Left hindlimb (tissue), 1 donor: ENCODE results near the gene PPP2R5C.
"Not testable (repeated sequence)": the region's sequence is repeated elsewhere in the genome, so short reads cannot be mapped to it uniquely, and the experiment has no call there.

Source experiments
- DNase-seq: peaks from one replicate; pipeline ENCODE4 v3.0.0-alpha.2; 2018

PPP2R5C gene

DNA sequence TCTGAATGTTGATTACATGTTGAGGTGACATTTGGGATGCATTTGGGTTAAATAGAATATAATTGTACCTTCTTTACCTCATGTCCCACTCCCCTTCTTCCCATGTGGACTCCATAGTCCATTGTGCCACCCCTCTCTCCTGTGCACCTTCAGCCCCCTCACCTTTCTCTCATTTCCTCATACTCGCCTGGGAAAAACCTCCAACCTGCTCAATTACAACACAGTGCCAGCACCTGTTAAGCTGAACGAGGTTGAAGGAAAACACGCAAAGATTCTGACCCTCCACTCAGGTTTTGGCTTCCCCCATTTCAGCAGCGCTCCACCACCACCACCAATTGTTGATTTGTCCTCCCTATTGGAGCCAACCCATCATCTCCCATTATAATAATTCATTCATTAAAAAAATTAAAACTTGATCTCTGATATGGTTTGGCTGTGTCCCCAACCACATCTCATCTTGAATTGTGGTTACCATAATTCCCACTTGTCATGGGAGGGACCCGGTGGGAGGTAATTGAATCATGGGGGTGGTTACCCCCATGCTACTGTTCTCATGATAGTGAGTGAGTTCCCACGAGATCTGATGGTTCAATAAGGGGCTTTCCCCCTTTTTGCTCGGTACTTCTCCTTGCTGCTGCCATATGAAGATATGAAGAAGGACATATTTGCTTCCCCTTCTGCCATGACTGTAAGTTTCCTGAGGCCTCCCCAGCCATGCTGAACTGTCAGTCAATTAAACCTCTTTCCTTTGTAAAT, 33.7 kb upstream of the PPP2R5C start:
- DNase-seq: no peak

DNA sequence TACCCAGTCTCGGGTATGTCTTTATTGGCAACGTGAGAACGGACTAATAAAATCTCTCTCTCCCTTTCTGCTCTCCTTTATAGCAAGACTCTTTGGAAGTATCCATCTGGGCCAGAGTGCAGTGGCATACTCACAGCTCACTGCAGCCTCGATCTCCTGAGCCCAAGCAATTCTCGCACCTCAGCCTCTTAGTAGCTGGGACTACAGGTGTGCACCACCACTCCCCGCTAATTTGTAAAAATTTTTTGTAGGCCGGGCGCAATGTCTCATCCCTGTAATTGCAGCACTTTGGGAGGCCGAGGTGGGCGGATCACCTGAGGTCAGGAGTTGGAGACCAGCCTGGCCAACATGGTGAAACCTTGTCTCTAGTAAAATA, 33.2 kb upstream of the PPP2R5C start:
- DNase-seq: no peak

DNA sequence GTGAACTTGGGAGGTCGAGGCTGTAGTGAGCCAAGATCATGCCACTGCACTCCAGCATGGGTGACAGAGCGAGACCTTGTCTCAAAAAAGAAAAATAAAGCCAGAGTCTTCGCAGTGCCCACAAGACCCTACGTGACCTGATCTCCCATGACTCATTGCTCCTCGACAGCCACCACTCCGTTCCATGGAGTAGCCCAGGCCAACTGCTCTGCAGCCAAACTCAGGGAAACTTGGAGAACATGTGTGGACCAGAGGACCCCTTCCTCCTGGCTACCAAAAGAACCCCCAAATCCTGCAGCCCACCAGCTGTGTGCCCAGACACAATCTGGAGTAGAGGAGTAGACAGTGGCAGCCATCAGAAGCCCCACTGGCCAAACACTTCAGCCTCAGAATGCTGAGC, 32.1 kb upstream of the PPP2R5C start:
- no peak for DNase-seq

DNA sequence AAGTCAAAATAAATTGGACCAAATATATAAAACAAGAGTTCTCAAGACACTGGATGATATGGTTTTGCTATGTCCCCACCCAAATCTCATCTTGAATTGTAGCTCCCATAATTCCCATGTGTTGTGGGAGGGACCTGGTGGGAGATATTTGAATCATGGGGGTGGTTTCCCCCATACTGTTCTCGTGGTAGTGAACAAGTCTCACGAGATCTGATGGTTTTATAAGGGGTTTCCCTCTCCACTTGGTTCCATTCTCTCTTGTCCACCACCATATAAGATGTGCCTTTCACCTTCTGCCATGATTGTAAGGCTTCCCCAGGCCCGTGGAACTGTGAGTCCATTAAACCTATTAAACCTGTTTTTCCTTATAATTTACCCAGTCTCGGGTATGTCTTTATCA, 31.4 kb upstream of the PPP2R5C start:
- DNase-seq: not testable (repeated sequence)

DNA sequence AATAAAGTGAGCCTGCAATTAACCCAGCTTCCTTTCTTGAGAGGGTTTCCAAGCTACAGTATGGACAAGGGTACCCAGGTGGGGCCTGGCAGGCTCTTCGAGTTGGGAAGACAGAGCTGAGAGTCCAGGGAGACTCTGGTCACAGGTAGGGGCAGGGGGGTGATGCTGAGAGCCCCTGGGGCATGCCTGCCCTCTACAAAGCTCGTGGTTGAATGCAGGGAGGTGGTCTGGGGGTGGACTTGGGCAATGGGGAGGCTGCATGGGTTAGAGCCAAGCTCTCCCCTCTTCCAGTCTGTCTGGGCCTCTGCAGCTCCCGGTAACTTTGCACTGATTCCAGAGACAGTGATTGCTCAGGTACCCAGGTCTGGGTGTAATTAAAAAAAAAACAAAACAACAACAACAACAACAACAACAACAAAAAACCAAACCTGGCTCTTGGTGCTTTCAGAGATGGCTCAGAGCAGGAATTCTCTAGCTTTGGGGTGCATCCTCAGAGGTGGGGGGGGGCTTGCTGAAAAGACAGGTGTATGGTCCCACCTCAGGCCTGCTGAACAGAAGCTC, 30.8 kb upstream of the PPP2R5C start:
- DNase-seq: no peak

DNA sequence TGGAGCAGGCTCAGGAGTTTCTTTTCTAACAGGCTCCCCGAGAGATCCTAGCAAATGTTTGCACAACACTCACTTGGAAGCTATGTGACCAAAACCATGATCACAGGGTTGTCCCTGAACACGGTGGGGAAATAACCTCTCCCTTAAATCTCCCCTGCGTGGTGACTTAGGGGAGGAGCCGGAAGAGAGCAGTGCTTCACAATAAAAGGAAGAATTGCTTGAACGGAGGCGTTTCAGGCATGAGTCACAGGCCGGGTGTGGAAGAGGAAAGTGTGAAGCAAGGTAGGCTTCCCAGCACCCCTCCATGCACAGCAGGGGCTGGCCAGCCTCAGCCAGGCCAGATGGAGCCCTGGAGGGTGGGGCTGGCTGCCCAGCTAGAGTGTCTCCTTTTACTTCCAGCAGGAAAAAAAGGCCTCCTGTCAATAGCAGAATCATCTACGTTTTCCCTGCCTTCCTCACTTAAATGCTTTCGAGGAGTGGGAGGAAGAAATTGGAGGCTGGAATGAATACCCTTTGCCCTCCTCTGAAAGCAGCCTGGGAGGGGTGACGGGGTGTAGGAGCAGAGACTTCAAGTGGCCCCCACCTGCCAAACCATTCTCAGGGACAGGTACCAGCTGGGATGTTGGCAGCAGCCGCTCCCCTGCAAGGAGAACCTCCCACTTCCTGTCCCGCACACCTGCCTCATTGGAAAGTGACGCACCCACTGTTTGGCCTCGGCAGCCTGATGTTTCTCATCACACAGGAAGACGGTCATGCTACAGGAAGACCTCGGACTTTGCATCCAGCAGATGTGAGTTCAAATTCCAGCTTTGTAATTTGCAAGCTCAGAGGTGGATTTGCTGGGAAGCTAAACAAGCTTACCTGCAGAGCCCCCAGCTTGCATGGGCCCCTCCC, 30.1 kb upstream of the PPP2R5C start:
- DNase-seq: no peak

DNA sequence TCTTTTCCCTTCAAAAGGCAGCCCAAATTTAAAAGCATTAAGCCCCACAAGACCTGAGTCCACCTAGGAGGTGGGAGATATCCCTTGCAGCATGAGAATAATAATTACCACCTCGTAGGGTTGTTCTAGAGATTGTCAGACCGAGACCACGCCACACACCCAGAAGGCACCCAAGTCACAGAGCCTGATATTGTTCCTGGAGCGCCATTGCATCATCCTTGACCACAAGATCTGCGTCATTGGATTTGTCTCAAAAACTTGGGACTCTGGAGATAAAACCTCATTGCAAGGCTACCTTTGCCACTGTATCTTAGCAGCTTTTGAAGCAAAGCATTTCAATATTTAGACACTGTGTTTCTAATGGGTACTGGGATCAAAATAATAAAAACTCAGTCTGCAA, 29.4 kb upstream of the PPP2R5C start:
- no peak for DNase-seq

DNA sequence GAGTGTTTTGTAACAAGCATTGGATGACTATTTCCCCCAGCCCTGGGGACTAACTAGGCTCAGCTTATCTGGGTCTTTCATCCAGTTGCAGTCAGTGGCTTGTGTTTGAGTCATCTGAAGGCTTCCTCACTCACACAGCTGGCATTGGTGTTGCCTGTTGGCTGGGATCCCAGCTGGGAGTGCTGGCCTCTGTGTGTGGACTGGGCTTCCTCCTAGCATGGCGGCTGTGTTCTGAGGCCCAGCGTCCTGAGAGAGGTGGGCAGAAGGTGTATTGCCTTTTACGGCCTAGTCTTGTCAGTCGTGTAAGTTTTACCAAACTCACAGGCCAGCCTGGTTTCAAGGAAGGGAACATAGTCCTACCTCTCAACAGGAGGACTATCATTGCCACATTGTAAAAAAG, 28.3 kb upstream of the PPP2R5C start:
- DNase-seq: no peak

DNA sequence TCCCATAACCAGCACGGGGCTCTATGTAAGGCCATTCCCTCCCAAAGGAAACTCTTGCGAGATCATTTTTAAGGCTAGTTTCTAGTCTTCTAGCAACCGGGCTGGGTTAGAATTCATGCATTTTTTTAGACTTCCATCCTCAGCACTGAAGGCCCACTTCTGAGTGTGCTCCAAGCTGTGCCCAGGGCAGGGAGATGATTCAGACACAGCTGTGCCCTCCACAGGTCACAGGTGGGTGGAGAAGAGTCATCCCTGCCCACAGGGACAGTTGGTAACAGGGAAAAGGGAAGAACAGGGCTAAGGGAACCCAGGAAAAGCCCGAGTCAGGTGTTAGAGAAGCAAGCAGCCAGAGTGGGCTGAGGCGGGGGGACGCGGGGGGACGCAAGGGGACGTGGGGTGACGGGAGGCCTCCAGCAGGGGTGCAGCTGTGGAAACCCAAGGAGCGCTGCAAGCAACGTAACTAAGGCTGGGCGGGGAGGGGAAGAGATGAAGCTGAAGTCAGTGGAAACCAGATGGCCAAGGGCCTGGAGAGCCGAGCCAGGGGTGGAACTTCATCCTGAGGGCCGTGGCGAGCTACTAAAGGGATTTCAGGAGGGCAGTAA, 27.2 kb upstream of the PPP2R5C start:
- DNase-seq: no peak

DNA sequence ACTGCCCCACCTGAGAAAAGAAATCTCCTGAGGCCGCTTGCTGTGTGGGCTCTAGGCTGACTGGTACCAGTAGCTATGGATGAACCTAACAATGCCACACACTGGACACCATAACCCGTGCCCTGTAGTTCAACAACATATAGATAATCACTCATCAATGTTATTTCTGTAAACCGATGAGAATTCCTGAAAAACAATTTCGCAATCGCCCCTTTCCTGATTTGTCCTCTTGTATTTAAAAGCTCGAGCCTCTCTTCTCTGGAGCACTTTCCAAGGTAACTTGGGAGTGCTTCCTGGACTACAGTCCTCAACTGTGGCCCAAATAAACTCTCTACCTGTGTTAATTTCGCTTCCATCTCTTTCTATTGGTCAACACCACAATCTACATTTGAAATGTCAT, 26.1 kb upstream of the PPP2R5C start:
- no peak for DNase-seq

DNA sequence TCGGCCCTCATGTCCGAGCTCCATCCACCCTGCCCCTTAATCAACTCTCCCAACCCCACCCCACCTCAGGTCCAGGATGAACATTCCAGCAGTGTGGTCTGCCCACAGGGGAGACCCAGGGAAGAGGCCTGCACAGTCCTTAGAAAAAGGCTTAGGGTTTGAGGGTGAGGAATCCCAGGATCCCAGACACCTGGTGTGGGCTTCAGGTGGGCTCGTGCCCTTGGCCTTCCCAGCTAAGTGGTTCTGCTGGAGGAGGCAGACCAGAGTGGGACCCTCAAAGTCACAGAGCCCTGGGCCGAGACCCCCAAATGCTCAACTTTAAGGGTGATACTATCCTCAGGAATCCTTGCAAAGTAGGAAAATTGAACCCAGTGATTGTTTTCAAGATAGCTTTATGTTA, 25.4 kb upstream of the PPP2R5C start:
- DNase-seq: no peak

DNA sequence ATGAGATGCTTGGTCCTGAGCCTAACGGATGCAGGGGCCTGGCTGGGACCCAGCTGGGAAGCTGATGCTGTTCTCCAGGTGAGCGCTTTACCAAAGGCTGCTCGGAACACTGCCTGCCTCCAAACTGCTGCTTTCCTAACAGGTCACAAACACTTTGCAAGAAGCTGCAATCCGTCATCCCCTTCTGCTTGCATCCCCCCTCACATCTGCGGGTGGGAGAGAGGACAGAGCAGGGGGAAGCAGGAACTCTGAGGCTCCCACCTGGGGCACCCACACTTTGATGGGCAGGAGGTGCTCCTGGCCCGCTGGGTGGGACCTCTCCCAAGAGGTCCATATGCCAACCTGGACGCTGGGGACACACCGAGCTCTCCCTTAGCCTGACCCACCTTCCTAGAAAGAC, 24.9 kb upstream of the PPP2R5C start:
- DNase-seq: no peak

DNA sequence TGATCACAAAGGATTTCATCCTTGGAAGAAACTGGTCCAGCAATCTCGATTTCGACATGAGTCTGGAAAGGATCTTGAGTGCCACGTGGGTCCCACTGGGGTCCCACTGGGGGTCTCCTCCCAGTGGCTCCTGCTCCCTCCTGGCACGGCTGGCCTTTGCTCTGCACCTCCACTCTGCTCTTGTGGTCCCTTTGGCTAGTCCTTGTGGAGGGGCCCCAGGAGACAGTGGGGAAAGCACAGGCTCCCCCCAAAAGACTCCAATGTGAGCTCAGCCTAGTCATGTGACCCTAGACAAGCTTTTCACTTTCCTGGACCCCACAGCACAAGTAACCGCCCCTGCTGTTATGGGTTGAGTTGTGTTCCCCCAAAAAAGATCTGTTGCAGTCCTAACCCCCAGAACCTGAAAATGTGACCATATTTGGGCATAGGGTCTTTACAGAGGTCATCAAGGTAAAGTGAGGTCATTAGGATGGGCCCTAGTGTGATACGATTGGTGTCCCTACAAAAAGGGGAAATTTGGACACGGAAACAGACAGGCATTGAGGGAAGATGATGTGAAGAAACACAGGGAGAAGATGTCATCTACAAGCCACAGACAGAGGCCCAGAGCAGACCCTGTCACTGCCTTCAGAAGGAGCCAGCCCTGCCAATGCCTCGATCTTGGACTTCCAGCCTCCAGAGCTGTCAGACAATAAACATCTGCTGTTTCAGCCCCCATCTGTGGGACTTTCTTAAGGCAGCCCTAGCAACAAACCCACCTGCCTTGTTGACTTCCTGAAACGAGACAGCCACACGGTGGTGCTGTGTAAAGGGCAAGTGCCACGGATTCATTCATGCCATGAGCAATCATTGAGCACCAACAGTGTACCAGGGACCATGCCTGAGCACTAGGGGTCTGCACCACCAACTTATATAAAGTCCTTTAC, 23.8 kb upstream of the PPP2R5C start:
- no peak for DNase-seq

DNA sequence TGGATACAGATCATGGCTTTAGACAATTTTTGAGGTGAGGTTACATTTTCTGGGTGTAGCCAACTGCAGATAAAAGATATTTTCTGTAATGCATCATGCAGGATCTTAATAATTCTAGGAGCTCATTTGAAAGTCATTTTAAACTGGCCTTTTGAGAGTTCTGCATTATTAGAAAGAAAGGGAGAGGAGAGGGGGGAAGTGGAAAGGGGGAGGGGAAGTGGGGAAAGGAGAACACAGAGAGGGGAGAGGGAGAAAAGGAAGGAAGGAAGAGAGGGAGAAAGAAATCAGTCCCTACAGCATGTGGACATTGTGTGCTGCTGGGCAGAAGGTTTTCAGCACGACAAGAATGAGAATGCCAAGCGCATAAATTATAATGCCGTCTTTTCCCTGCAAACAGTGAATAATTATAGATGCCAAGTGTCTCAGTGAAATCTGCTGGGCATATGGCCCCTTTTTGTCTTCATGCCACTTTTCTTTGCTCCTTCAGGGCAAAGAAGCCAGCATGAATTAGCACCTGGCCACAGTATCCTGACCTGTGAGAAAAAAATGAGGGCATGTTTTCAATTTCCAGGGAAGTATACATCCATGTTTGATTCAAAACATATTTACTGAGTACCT, 22.7 kb upstream of the PPP2R5C start:
- DNase-seq: no peak

DNA sequence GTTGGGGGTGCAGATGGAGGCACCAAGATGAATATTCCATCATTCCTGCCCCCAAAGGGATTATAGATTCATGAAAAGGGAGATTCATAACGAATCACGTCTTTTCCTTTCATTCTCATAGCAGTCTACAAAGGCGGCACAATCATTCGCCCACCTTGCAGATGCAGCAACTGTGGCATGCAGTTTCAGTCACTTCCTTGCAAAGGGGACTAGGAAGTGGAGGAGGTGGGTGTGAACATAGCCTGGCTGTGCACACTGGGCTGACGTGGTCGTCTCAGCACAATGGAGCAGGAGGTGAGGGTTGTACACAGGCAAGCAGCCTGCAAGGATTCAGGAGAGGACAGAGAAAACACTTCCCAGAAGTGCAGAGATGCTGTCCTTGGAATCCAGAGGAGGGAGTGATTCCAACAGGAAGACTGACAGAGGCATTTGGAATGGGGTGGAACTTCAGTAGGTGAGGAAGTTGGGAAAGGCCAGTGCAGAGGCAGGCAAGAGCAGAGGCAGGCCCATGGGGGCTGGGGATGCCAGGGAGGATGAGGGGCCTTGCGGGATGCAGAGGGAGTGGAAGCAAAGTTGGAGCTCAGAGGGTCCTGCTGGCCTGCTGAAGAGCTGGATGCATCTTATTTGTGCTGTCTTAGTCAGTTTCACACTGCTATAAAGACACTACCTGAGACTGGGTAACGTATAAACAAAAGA, 21.9 kb upstream of the PPP2R5C start:
- no peak for DNase-seq

DNA sequence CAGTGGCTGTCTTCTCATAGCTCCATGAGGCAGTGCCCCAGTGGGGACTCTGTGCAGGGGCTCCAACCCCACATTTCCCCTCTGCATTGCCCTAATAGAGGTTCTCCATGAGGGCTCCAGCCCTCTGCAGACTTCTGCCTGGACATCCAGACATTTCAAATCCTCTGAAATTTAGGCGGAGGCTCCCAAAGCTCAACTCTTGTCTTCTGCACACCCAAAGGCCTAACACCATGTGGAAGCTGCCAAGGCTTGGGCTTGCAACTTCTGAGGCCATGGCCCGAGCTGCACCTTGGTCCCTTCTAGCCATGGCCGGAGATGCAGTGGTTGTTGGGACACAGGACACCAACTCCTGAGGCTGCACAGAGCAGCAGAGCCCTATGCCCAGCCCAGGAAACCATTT, 20.5 kb upstream of the PPP2R5C start:
- DNase-seq: no peak

DNA sequence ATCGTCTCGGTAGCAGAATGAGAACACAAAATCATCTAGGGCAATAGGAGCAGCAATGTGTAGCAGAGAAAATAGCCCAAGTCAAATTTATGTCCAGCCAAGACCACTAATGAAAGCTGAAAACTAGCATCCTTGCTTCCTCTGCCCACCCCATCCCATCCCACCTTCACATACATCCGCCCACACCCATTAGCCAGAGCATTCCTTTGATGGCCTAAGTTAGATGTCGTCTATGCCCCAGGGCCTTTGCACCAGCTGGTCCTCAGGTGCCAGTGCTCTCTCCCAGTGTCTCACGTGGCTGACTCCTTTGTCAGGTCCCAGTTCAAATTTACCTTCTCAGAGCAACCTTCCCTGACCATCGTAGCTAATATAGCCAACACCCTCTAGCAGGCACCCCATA, 17.8 kb upstream of the PPP2R5C start:
- no peak for DNase-seq

DNA sequence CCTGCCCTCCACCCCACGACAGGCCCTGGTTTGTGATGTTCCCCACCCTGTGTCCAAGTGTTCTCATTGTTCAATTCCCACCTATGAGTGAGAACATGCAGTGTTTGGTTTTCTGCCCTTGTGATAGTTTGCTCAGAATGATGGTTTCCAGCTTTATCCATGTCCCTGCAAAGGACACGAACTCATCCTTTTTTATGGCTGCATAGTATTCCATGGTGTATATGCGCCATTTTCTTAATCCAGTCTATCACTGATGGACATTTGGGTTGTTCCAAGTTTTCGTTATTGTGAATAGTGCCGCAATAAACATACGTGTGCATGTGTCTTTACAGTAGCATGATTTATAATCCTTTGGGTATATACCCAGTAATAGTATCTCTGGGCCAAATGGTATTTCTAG, 17.1 kb upstream of the PPP2R5C start:
- DNase-seq: not testable (repeated sequence)

DNA sequence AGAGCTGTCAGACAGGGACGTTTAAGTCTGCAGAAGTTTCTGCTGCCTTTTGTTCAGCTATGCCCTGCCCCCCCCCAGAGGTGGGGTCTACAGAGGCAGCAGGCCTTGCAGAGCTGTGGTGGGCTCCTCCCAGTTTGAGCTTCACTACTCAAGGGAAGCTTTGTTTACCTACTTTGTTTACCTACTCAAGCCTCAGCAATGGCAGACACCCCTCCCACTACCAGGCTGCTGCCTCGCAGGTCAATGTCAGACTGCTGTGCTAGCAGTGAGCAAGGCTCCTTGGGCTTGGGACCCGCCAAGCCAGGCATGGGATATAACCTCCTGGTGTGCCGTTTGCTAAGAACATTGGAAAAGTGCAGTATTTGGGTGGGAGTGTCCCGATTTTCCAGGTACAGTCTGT, 11.8 kb upstream of the PPP2R5C start:
- not testable (repeated sequence) for DNase-seq

DNA sequence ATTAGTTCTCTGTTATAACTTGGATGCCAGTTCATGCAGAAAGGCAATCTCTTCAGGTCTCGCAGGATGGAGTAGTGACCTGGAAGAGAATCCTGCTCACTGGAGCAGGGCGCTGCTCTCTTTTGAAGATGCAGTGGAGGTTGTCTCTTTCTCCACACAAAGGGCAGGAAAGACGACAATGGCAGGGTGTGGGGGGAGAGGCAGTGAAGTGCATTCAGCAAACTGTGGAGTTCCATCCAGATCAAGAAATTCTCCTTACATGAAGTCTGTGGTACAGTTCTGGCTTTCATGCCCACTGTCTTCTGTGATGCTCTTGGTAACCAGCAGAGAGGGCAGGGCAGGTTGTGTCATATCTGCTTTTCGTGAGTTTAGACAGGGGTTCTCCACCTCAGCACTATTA, 6.6 kb upstream of the PPP2R5C start:
- DNase-seq: no peak

DNA sequence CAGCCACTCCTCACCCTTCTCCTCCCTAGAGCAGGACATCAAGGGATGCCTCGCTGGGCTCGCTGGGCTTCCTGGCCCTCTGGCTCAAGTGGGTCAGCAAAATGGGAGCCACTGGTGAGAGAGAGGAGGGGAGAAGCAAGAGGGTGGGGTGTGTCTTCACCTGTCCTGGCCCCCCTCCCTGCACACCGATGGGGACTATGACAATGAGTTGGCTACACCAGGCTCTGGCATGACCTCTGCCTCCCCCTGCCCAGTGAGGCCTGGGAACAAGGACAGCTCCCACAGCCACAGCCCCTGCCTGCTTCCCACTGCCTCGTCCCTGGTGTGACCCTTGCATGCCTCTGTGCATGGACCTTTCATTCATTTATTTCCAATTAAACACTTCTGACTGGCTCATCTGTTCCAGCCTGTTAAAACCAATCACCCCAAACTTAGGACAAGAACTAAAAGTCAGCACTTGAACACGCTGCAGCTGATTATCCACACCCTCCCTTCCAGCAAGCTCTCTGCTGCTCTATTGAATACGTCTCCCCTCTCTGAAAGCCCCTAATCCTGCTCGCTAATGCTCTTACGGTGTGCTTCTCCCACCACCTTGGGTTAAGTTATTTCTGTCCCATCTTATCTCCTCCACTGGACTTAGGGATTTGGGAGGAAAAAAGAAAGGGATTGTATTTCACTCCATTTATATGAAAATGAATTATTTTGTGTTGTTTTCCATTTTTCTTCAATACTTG, 5.8 kb upstream of the PPP2R5C start:
- DNase-seq: no peak
